Measurements from ENCODE around the gene OR2H2.
A peak's percentile ranks its signal among the peaks of the same experiment; 100 is the strongest.

Gene OR2H2

GRCh38 chr6:29617782-29618554, 33.0 kb downstream of the OR2H2 start:
- Histone ChIP-seq H3K9ac (ENCODE audit: low read depth, low read length) (no peak overlapping the region), H3K4me3 (ENCODE audit: low read depth, low read length) (no peak overlapping the region), H3K4me1 (ENCODE audit: control insufficient read depth, insufficient read depth, low read length) (peaks cover 10% of the 10 kb centered on the region), H3K27ac (ENCODE audit: low read depth, low read length) (no peak overlapping the region), H3K9me3 (ENCODE audit: control insufficient read depth, insufficient read depth, low read length) (no peaks in the 10 kb centered on the region), H3K27me3 (ENCODE audit: control insufficient read depth, insufficient read depth, low read length) (no peaks in the 10 kb centered on the region), H3K36me3 (ENCODE audit: control insufficient read depth, insufficient read depth, low read length) (peaks cover 95% of the 10 kb centered on the region)

- Histone ChIP-seq H3K27ac (ENCODE audit: low read depth, low read length) (no peak overlapping the region), H3K27me3 (ENCODE audit: control insufficient read depth, insufficient read depth, low read length) (no peaks in the 10 kb centered on the region), H3K9ac (ENCODE audit: low read depth, low read length) (no peak overlapping the region), H3K9me3 (ENCODE audit: control insufficient read depth, insufficient read depth, low read length) (no peaks in the 10 kb centered on the region), H3K36me3 (ENCODE audit: control insufficient read depth, insufficient read depth, low read length) (peaks cover 90% of the 10 kb centered on the region), H3K4me3 (ENCODE audit: low read depth, low read length) (no peak overlapping the region), H3K4me1 (ENCODE audit: control insufficient read depth, insufficient read depth, low read length) (peaks cover 27% of the 10 kb centered on the region)
Measured at GRCh38 chr6:29619578-29620160, 34.7 kb downstream of the OR2H2 start.

GRCh38 chr6:29620630-29621029, 35.7 kb downstream of the OR2H2 start:
- H3K4me1 ChIP-seq (ENCODE audit: control insufficient read depth, insufficient read depth, low read length): peaks cover 37% of the 10 kb centered on the region
- no peak overlapping the region for H3K4me3 ChIP-seq (ENCODE audit: low read depth, low read length)
- no peaks in the 10 kb centered on the region for H3K27me3 ChIP-seq (ENCODE audit: control insufficient read depth, insufficient read depth, low read length)
- no peak overlapping the region for H3K9ac ChIP-seq (ENCODE audit: low read depth, low read length)
- H3K9me3 ChIP-seq (ENCODE audit: control insufficient read depth, insufficient read depth, low read length): no peaks in the 10 kb centered on the region
- H3K27ac ChIP-seq (ENCODE audit: low read depth, low read length): no peak overlapping the region
- H3K36me3 ChIP-seq (ENCODE audit: control insufficient read depth, insufficient read depth, low read length): peaks cover 80% of the 10 kb centered on the region

- Histone ChIP-seq H3K36me3 (ENCODE audit: control insufficient read depth, insufficient read depth, low read length) (peaks cover 47% of the 10 kb centered on the region), H3K4me1 (ENCODE audit: control insufficient read depth, insufficient read depth, low read length) (peaks cover 53% of the 10 kb centered on the region), H3K27me3 (ENCODE audit: control insufficient read depth, insufficient read depth, low read length) (no peaks in the 10 kb centered on the region), H3K9me3 (ENCODE audit: control insufficient read depth, insufficient read depth, low read length) (no peaks in the 10 kb centered on the region), H3K4me3 (ENCODE audit: low read depth, low read length) (peak overlapping the region; percentile 75), H3K27ac (ENCODE audit: low read depth, low read length) (peak overlapping the region; percentile 91), H3K9ac (ENCODE audit: low read depth, low read length) (no peak overlapping the region)
Measured at GRCh38 chr6:29624520-29624961, 39.6 kb downstream of the OR2H2 start.

- Histone ChIP-seq H3K36me3 (ENCODE audit: control insufficient read depth, insufficient read depth, low read length) (peaks cover 38% of the 10 kb centered on the region), H3K9me3 (ENCODE audit: control insufficient read depth, insufficient read depth, low read length) (no peaks in the 10 kb centered on the region), H3K4me1 (ENCODE audit: control insufficient read depth, insufficient read depth, low read length) (peaks cover 62% of the 10 kb centered on the region), H3K27ac (ENCODE audit: low read depth, low read length) (peak overlapping the region; percentile 91), H3K9ac (ENCODE audit: low read depth, low read length) (no peak overlapping the region), H3K4me3 (ENCODE audit: low read depth, low read length) (peak overlapping the region; percentile 75), H3K27me3 (ENCODE audit: control insufficient read depth, insufficient read depth, low read length) (no peaks in the 10 kb centered on the region)
Measured at GRCh38 chr6:29625337-29625930, 40.5 kb downstream of the OR2H2 start.

- H3K27me3 ChIP-seq (ENCODE audit: control insufficient read depth, insufficient read depth, low read length): no peaks in the 10 kb centered on the region
- H3K36me3 ChIP-seq (ENCODE audit: control insufficient read depth, insufficient read depth, low read length): peaks cover 20% of the 10 kb centered on the region
- H3K27ac ChIP-seq (ENCODE audit: low read depth, low read length): peak overlapping the region; percentile 76
- H3K9me3 ChIP-seq (ENCODE audit: control insufficient read depth, insufficient read depth, low read length): no peaks in the 10 kb centered on the region
- H3K9ac ChIP-seq (ENCODE audit: low read depth, low read length): 0 out of 2 replicates have a peak overlapping the region, but pooled peaks have one; percentile 17
- H3K4me1 ChIP-seq (ENCODE audit: control insufficient read depth, insufficient read depth, low read length): peaks cover 73% of the 10 kb centered on the region
- H3K4me3 ChIP-seq (ENCODE audit: low read depth, low read length): peak overlapping the region; percentile 75
Measured at GRCh38 chr6:29626948-29627754, 42.2 kb downstream of the OR2H2 start.

GRCh38 chr6:29627755-29628418, 43.0 kb downstream of the OR2H2 start:
- peaks cover 65% of the 10 kb centered on the region for H3K4me1 ChIP-seq (ENCODE audit: control insufficient read depth, insufficient read depth, low read length)
- 0 out of 2 replicates have a peak overlapping the region, but pooled peaks have one; percentile 20 for H3K9ac ChIP-seq (ENCODE audit: low read depth, low read length)
- peaks cover 13% of the 10 kb centered on the region for H3K36me3 ChIP-seq (ENCODE audit: control insufficient read depth, insufficient read depth, low read length)

GRCh38 chr6:29628419-29629281, 43.7 kb downstream of the OR2H2 start:
- Histone ChIP-seq H3K9me3 (ENCODE audit: control insufficient read depth, insufficient read depth, low read length) (no peaks in the 10 kb centered on the region), H3K4me3 (ENCODE audit: low read depth, low read length) (peak overlapping the region; percentile 90), H3K36me3 (ENCODE audit: control insufficient read depth, insufficient read depth, low read length) (peaks cover 5% of the 10 kb centered on the region), H3K27me3 (ENCODE audit: control insufficient read depth, insufficient read depth, low read length) (no peaks in the 10 kb centered on the region), H3K4me1 (ENCODE audit: control insufficient read depth, insufficient read depth, low read length) (peaks cover 60% of the 10 kb centered on the region), H3K27ac (ENCODE audit: low read depth, low read length) (peak overlapping the region; percentile 76), H3K9ac (ENCODE audit: low read depth, low read length) (0 out of 2 replicates have a peak overlapping the region, but pooled peaks have one; percentile 20)

More at GRCh38 chr6:29627755-29628418, 43.0 kb downstream of the OR2H2 start:
- Histone ChIP-seq H3K27ac (ENCODE audit: low read depth, low read length) (peak overlapping the region; percentile 76), H3K27me3 (ENCODE audit: control insufficient read depth, insufficient read depth, low read length) (no peaks in the 10 kb centered on the region), H3K4me3 (ENCODE audit: low read depth, low read length) (peak overlapping the region; percentile 90), H3K9me3 (ENCODE audit: control insufficient read depth, insufficient read depth, low read length) (no peaks in the 10 kb centered on the region)

- Histone ChIP-seq H3K9me3 (ENCODE audit: control insufficient read depth, insufficient read depth, low read length) (no peaks in the 10 kb centered on the region), H3K4me1 (ENCODE audit: control insufficient read depth, insufficient read depth, low read length) (peaks cover 60% of the 10 kb centered on the region), H3K27ac (ENCODE audit: low read depth, low read length) (no peak overlapping the region), H3K9ac (ENCODE audit: low read depth, low read length) (no peak overlapping the region), H3K27me3 (ENCODE audit: control insufficient read depth, insufficient read depth, low read length) (no peaks in the 10 kb centered on the region), H3K36me3 (ENCODE audit: control insufficient read depth, insufficient read depth, low read length) (no peaks in the 10 kb centered on the region), H3K4me3 (ENCODE audit: low read depth, low read length) (peak overlapping the region; percentile 90)
Measured at GRCh38 chr6:29629571-29629970, 44.6 kb downstream of the OR2H2 start.

All from HUES48 (cell line).